Measurements from ENCODE around the gene TMEM184C. TPM values are rescaled to one million over a fixed set of nuclear protein-coding genes. Genes with fewer than 3 reads are reported as not detected.

TMEM184C gene
- total RNA-seq, result 18.1 TPM

- peak; percentile 100 for ATAC-seq
Observed at GRCh38 chr4:147617173-147617840, at the start of gene TMEM184C. Gene TMEM184C (plus strand): TSS chr4:147617397. CDS start chr4:147617957, 560 bp downstream.

GRCh38 chr4:147570616-147571015 lies 46.6 kb upstream of the TMEM184C start:
- no peak for ATAC-seq

- no peak for ATAC-seq
Observed at GRCh38 chr4:147571036-147571770, 46.0 kb upstream of the TMEM184C start.

- no peak for ATAC-seq
Observed at GRCh38 chr4:147576084-147576483, 41.1 kb upstream of the TMEM184C start.

- ATAC-seq, result peak; percentile 22
Observed at GRCh38 chr4:147578051-147578476, 39.1 kb upstream of the TMEM184C start.

- no peak for ATAC-seq
Observed at GRCh38 chr4:147578593-147578992, 38.6 kb upstream of the TMEM184C start.

GRCh38 chr4:147580396-147580795 lies 36.8 kb upstream of the TMEM184C start:
- no peak for ATAC-seq

GRCh38 chr4:147581606-147582350 lies 35.4 kb upstream of the TMEM184C start:
- ATAC-seq, result no peak

GRCh38 chr4:147582386-147583060 lies 34.7 kb upstream of the TMEM184C start:
- ATAC-seq, result peak; percentile 59

- ATAC-seq, result no peak
Observed at GRCh38 chr4:147583876-147584275, 33.3 kb upstream of the TMEM184C start.

- no peak for ATAC-seq
Observed at GRCh38 chr4:147586032-147586431, 31.2 kb upstream of the TMEM184C start.

- ATAC-seq, result no peak
Observed at GRCh38 chr4:147586637-147587036, 30.6 kb upstream of the TMEM184C start.

- no peak for ATAC-seq
Observed at GRCh38 chr4:147587041-147587440, 30.2 kb upstream of the TMEM184C start.

- no peak for ATAC-seq
Observed at GRCh38 chr4:147589586-147589985, 27.6 kb upstream of the TMEM184C start.

- ATAC-seq, result no peak
Observed at GRCh38 chr4:147590249-147590920, 26.8 kb upstream of the TMEM184C start.

GRCh38 chr4:147591106-147591505 lies 26.1 kb upstream of the TMEM184C start:
- ATAC-seq, result no peak

- ATAC-seq, result no peak
Observed at GRCh38 chr4:147594107-147594506, 23.1 kb upstream of the TMEM184C start.

- ATAC-seq, result no peak
Observed at GRCh38 chr4:147594578-147594977, 22.6 kb upstream of the TMEM184C start.

GRCh38 chr4:147596377-147596776 lies 20.8 kb upstream of the TMEM184C start:
- peak; percentile 39 for ATAC-seq

- ATAC-seq, result peak; percentile 46
Observed at GRCh38 chr4:147596981-147597380, 20.2 kb upstream of the TMEM184C start.

- ATAC-seq, result no peak
Observed at GRCh38 chr4:147597561-147597960, 19.6 kb upstream of the TMEM184C start.

GRCh38 chr4:147599206-147599605 lies 18.0 kb upstream of the TMEM184C start:
- no peak for ATAC-seq
